Ovary (tissue), 9 donors: ENCODE data around the gene CTNND2. TPM values are rescaled to one million over a fixed set of nuclear protein-coding genes. Genes with fewer than 3 reads are reported as not detected.
"Not testable (repeated sequence)": the region's sequence is repeated elsewhere in the genome, so short reads cannot be mapped to it uniquely, and the experiment has no call there.

Source experiments
- DNase-seq, 5 donors: peaks; one replicate each; pipeline ENCODE4 v3.0.0-alpha.2; 2019 to 2020
- H3K27ac ChIP-seq, 2 donors: fragments of 200-600 bp; one replicate each; pipeline versions ENCODE4 v1.5.1 to v1.8.0; 2019 to 2022
- H3K27me3 ChIP-seq: fragments of 200-600 bp; one replicate; pipeline ENCODE4 v1.8.0; 2022
- H3K36me3 ChIP-seq: fragments of 200-600 bp; sonication (generic); one replicate; pipeline ENCODE4 v1.5.1; 2019
- H3K4me1 ChIP-seq: one replicate; pipeline ENCODE4 v1.8.1; 2013; ENCODE audit warnings: mild to moderate bottlenecking, moderate library complexity; ENCODE audit not compliant: insufficient read depth
- H3K4me3 ChIP-seq: fragments of 200-600 bp; sonication (generic); one replicate; pipeline ENCODE4 v1.5.1; 2017
- H3K9me3 ChIP-seq, 2 donors: fragments of 200-600 bp in 1 of 2; sonication (generic) in 1 of 2; one replicate each; pipeline versions ENCODE4 v1.5.1 to v1.8.1; 2013 to 2019; ENCODE audit warnings: mild to moderate bottlenecking in 1 of 2, moderate library complexity in 1 of 2
- CTCF ChIP-seq, 3 donors: fragments of 450-650 bp in 2 of 3; fragments of 200-600 bp in 1 of 3; IDR thresholded peaks; one replicate each; pipeline versions ENCODE4 v1.5.1 to v1.8.0; 2016 to 2022; ENCODE audit warnings: antibody characterized with exemption in 3 of 3, mild to moderate bottlenecking in 1 of 3
- EP300 ChIP-seq: sonication (generic); formaldehyde crosslinking; IDR thresholded peaks from one replicate; pipeline ENCODE4 v1.6.1; 2017; ENCODE audit warnings: antibody characterized with exemption
- POLR2A ChIP-seq: fragments of 450-650 bp; IDR thresholded peaks from one replicate; pipeline ENCODE4 v1.6.1; 2017; ENCODE audit warnings: antibody characterized with exemption, mild to moderate bottlenecking, moderate library complexity
- WGBS, 3 donors: extraction: QIAGEN DNeasy Blood & Tissue Kit in 1 of 3; methylation state at CpG; one replicate each; pipeline versions ENCODE4 v1.1.5 to v1.1.7; 2013 to 2017; 5-methylcytosine and 5-hydroxymethylcytosine counted together
- intact Hi-C, 4 donors: fragments of 100-400 bp; cut with DNase I; formaldehyde crosslinking; loops; one replicate each; pipeline versions ENCODE4 v1.11.0 to v1.15.1; 2022 to 2023
- polyA plus RNA-seq, 2 donors: library from polyadenylated mRNA; stranded (reverse); fragments of 200-250 nt in 1 of 2; fragments of 350-450 nt in 1 of 2; fragmentation: Illumina TruSeq in 1 of 2; extraction: RNeasy Lipid Tissue Mini Kit (QIAGEN cat#74804) in 1 of 2; gene quantifications; one replicate each; pipeline ENCODE4 v1.2.3, GENCODE V29; 2013 to 2014
- total RNA-seq, 7 donors: library from RNA; depleted of rRNA in 2 of 7; stranded (reverse); fragments of >200 nt in 2 of 7; fragmentation: NEBNext Ultra II Directional in 3 of 7; extraction: Animal tissue kit (Norgen Biotek cat#: 25700) in 3 of 7; gene quantifications; one replicate each; pipeline versions ENCODE4 v1.1.0 to v1.2.4, GENCODE V29; 2016 to 2023
- donor health status: DM: no; HTN: no; CAD: no; lungs with moderate emphysema.
- donor health status: DM: no; HTN: no; CAD: no.
- donor health status: Bipolar disorder and iron deficiency.
- donor health status: DM: yes; HTN: yes; CAD: no.
- donor health status: DM: no; HTN: no; CAD: no.
- donor health status: DM: yes; HTN: yes; CAD: no.

CTNND2 gene
- total and polyA plus RNA-seq, 9 donors: 0.52 to 13.2 (median 2.3) TPM

GRCh38 chr5:11422342-11422741, 481.9 kb downstream of the CTNND2 start:
- Histone ChIP-seq H3K4me3 (no peak overlapping the region), H3K27ac (no peak overlapping the region), H3K36me3 (no peaks in the 10 kb centered on the region), H3K4me1 (no peaks in the 10 kb centered on the region), H3K27me3 (no peaks in the 10 kb centered on the region), H3K9me3 (no peaks in the 10 kb centered on the region)
- TF ChIP-seq CTCF (IDR thresholded peaks at IDR 0.05) (no peak), POLR2A (no peak)
- 40 to 69% (median 49%) methylated on average over 6 of the region's 6 CpGs for WGBS, 3 donors
- intact Hi-C loops: no loop called here
- DNase-seq: no peak

DNA sequence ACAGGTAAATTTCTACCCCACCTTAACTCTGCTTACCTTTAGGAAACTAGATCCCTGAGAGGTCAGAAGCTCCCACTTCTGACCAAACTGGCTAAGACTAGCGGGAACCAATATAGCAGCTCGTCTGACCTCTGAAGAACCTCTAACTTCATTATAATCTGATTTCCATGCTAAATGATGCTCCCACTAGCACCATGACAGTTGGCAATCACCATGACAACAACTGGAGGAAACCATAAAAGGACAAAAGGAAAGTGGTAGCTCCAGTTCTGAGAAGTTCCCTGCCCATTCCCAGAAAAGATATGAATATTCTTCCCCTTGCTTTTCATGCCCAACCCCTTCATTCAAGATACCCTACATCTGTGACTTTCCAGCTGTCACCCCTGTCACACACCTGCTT, 483.3 kb downstream of the CTNND2 start:
- H3K27ac ChIP-seq: no peak overlapping the region
- 79 to 87% (median 84%) methylated on average over 2 of the region's 2 CpGs for WGBS, 3 donors
- no peaks in the 10 kb centered on the region for H3K4me1 ChIP-seq
- TF ChIP-seq CTCF (IDR thresholded peaks at IDR 0.05) (no peak), POLR2A (no peak), EP300 (no peak)
- no peak for DNase-seq
- no peak overlapping the region for H3K4me3 ChIP-seq
- no peaks in the 10 kb centered on the region for H3K36me3 ChIP-seq
- H3K9me3 ChIP-seq: no peaks in the 10 kb centered on the region
- H3K27me3 ChIP-seq: no peaks in the 10 kb centered on the region
- intact Hi-C loops: no loop called here

DNA sequence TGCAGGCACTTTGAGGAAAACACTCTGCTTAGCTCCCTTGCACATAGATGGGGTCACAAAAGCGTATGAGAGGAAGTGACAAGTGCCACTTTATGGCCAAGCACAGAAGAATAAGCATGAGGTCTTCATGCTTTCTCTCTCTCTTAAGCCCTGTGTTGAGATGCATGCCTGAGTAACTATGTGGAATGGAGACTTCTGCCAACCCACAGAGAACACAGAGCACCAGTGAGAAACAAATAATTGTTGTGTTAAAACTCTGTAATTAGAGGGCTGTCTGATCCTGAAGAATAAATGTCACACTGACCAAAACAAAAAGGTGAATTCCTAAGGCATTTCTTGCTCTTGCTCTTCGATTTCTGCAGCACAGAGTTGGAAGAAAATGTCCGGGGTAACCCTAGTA, 488.5 kb downstream of the CTNND2 start:
- intact Hi-C loops: no loop called here
- Histone ChIP-seq H3K9me3 (no peaks in the 10 kb centered on the region), H3K27me3 (no peaks in the 10 kb centered on the region), H3K36me3 (no peaks in the 10 kb centered on the region), H3K4me3 (no peak overlapping the region), H3K27ac (no peak overlapping the region), H3K4me1 (no peaks in the 10 kb centered on the region)
- WGBS, 3 donors: 32 to 42% (median 33%) methylated on average over 3 of the region's 3 CpGs
- TF ChIP-seq POLR2A: no peak
- TF ChIP-seq EP300: no peak
- TF ChIP-seq CTCF (IDR thresholded peaks at IDR 0.05): no peak
- no peak for DNase-seq

DNA sequence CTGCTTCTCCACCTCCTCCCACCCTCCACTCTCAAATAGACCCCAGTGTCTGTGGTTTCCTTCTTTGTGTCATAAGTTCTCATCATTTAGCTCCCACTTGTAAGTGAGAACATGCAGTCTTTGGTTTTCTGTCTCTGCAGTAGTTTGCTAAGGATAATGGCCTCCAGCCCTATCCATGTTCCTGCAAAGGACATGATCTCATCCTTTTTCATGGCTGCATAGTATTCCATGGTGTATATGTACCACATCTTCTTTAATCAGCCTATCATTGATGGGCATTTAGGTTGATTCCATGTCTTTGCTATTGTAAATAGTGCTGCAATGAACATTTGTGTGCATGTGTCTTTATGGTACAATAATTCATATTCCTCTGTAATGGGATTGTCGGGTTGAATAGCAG, 489.5 kb downstream of the CTNND2 start:
- H3K9me3 ChIP-seq, intact Hi-C loops: not testable (repeated sequence)
- 49 to 100% (median 93%) methylated on average over 1 of the region's 1 CpG for WGBS, 3 donors

DNA sequence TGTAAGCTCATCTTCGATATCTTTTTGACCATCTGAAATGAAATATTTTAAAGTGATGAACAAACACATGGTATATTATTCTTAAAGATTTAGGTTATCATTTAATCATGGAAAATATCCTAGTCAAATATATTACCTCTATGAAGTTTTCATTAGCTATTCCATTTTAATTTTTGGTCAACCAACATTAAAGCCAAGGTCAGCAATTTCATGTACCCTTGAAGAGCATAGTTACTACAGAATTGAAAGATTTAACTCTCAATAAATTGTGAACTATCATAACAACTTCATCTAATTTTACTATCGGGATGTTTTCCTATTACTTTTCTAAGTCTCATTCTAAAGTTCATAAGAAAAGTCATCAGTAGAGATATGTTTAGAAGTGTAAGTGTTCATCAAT, 492.6 kb downstream of the CTNND2 start:
- Histone ChIP-seq H3K4me3 (no peak overlapping the region), H3K9me3 (no peaks in the 10 kb centered on the region), H3K4me1 (no peaks in the 10 kb centered on the region), H3K27ac (no peak overlapping the region), H3K27me3 (peaks cover 3% of the 10 kb centered on the region), H3K36me3 (no peaks in the 10 kb centered on the region)
- DNase-seq: no peak
- 92 to 96% (median 95%) methylated on average over 2 of the region's 2 CpGs for WGBS, 3 donors
- TF ChIP-seq POLR2A: no peak
- no peak for TF ChIP-seq CTCF (IDR thresholded peaks at IDR 0.05)
- no peak for TF ChIP-seq EP300
- intact Hi-C loops: no loop called here

More for the DNA sequence above, 489.5 kb downstream of the CTNND2 start:
- DNase-seq, H3K36me3 ChIP-seq, H3K4me1 ChIP-seq, H3K27ac ChIP-seq, H3K4me3 ChIP-seq, H3K27me3 ChIP-seq: not testable (repeated sequence)
